Measurements from ENCODE around the gene STAP2.
"Not testable (repeated sequence)": the region's sequence is repeated elsewhere in the genome, so short reads cannot be mapped to it uniquely, and the experiment has no call there.

DNA sequence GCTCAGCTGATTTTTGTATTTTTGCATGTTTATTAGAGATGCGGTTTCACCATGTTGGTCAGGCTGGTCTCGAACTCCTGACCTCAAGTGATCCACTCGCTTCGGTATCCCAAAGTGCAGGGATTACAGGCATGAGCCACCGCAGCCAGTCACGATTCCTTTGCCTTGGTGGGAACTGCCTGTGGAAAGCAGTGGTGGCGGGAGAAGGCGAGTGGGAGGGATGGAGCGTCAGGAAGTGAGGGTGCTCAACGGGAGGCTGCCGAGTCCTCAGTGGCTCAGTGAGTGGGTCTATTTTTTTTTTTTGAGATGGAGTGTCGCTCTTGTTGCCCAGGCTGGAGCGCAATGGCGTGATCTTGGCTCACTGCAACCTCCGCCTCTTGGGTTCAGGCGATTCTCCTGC, 10.6 kb upstream of the STAP2 start:
- TF ChIP-seq, protein P1, sequence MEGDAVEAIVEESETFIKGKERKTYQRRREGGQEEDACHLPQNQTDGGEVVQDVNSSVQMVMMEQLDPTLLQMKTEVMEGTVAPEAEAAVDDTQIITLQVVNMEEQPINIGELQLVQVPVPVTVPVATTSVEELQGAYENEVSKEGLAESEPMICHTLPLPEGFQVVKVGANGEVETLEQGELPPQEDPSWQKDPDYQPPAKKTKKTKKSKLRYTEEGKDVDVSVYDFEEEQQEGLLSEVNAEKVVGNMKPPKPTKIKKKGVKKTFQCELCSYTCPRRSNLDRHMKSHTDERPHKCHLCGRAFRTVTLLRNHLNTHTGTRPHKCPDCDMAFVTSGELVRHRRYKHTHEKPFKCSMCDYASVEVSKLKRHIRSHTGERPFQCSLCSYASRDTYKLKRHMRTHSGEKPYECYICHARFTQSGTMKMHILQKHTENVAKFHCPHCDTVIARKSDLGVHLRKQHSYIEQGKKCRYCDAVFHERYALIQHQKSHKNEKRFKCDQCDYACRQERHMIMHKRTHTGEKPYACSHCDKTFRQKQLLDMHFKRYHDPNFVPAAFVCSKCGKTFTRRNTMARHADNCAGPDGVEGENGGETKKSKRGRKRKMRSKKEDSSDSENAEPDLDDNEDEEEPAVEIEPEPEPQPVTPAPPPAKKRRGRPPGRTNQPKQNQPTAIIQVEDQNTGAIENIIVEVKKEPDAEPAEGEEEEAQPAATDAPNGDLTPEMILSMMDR (IDR thresholded peaks at IDR 0.05; ENCODE audit: insufficient read depth, low read length, poor library complexity, severe bottlenecking) = not testable (repeated sequence)
- TF ChIP-seq EZH2phosphoT487 (conservative IDR thresholded peaks at IDR 0.05; ENCODE audit: low read length) = not testable (repeated sequence)
